Cardiac muscle cell (in vitro differentiated cells and primary cell): ENCODE measurements around the gene ASCC1. TPM values are rescaled to one million over a fixed set of nuclear protein-coding genes. Genes with fewer than 3 reads are reported as not detected.

ENCODE experiments used
- DNase-seq, 2 donors: peaks; one replicate each; pipeline versions ENCODE4 v3.0.0 to v3.0.0-alpha.2; 2010 to 2017; ENCODE audit warnings: low read depth in 1 of 2, low spot score in 1 of 2
- H3K27ac ChIP-seq: fragments of 200-600 bp; sonication (generic); 2 replicates; pipeline ENCODE4 v1.5.1; 2016
- H3K27me3 ChIP-seq: fragments of 200-600 bp; sonication (generic); 2 replicates; pipeline ENCODE4 v1.6.0; 2016; ENCODE audit warnings: control low read depth
- H3K36me3 ChIP-seq: fragments of 200-600 bp; sonication (generic); 2 replicates; pipeline ENCODE4 v1.5.1; 2016; ENCODE audit warnings: control low read depth
- H3K4me1 ChIP-seq: fragments of 200-600 bp; sonication (generic); 2 replicates; pipeline ENCODE4 v1.8.1; 2017; ENCODE audit warnings: low read depth, mild to moderate bottlenecking, mixed run types
- H3K4me3 ChIP-seq: fragments of 200-600 bp; sonication (generic); 2 replicates; pipeline ENCODE4 v1.5.1; 2016; ENCODE audit warnings: mild to moderate bottlenecking
- H3K9me3 ChIP-seq: fragments of 200-600 bp; sonication (generic); 2 replicates; pipeline ENCODE4 v1.5.1; 2017; ENCODE audit warnings: low read depth, mild to moderate bottlenecking, control low read depth
- polyA plus RNA-seq: library from polyadenylated mRNA; unstranded; fragments of >200 nt; fragmentation: Nextera tagmentation; extraction: Ambion mirVana; gene quantifications from 2 replicates; pipeline ENCODE4 v1.2.1, GENCODE V29; 2016
- total RNA-seq: library from RNA; depleted of rRNA; stranded (reverse); fragments of >200 nt; gene quantifications from 2 replicates; pipeline ENCODE4 v1.2.3, GENCODE V29; 2016
- TF ChIP-seq, protein P1 (sequence below): IDR thresholded peaks from 2 replicates; pipeline ENCODE4 v1.5.1; 2012; ENCODE audit warnings: low read depth, mild to moderate bottlenecking, low read length

The ASCC1 gene
- total and polyA plus RNA-seq, 2 experiments from 2014 or later: 41.3 to 58.4 TPM

DNA sequence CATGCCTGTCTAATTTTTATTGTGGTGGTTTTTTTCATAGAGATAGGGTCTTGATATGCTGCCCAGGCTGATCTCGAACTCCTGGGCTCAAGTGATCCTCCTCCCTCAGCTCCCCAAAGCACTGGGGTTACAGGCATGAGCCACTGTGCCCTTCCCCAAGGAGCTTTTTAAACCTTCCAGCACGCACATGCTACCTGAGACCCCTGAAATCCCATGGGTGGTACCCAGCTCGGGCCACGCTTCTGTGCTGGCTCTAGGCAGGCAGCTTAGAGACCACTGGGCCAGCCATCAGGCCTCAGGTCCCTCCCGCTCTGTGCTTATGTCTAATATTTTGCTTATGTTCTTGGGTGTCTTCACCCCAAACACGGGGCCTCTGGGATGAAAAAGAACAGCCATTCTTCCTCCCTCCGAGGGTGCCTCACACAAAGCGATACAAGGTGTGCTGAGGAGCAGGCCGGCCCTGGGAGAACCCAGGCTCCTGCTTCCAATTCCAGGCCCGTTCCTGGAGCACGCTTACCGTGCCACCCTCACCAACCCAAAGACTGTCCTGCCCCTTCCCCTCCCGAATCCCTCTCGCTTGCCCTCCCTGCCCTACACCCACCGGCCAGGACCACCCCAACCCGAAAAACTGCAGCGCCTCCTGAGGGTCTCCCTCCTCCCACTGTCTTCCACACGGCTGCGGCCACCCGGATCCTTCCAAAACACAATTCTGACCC, 138.6 kb downstream of the ASCC1 start:
- Histone ChIP-seq H3K9me3 (no peaks in the 10 kb centered on the region), H3K27me3 (no peaks in the 10 kb centered on the region), H3K4me3 (no peak overlapping the region), H3K4me1 (peaks cover 9% of the 10 kb centered on the region), H3K36me3 (no peaks in the 10 kb centered on the region), H3K27ac (no peak overlapping the region)
- TF ChIP-seq, protein P1, sequence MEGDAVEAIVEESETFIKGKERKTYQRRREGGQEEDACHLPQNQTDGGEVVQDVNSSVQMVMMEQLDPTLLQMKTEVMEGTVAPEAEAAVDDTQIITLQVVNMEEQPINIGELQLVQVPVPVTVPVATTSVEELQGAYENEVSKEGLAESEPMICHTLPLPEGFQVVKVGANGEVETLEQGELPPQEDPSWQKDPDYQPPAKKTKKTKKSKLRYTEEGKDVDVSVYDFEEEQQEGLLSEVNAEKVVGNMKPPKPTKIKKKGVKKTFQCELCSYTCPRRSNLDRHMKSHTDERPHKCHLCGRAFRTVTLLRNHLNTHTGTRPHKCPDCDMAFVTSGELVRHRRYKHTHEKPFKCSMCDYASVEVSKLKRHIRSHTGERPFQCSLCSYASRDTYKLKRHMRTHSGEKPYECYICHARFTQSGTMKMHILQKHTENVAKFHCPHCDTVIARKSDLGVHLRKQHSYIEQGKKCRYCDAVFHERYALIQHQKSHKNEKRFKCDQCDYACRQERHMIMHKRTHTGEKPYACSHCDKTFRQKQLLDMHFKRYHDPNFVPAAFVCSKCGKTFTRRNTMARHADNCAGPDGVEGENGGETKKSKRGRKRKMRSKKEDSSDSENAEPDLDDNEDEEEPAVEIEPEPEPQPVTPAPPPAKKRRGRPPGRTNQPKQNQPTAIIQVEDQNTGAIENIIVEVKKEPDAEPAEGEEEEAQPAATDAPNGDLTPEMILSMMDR: no peak
- no peak for DNase-seq

DNA sequence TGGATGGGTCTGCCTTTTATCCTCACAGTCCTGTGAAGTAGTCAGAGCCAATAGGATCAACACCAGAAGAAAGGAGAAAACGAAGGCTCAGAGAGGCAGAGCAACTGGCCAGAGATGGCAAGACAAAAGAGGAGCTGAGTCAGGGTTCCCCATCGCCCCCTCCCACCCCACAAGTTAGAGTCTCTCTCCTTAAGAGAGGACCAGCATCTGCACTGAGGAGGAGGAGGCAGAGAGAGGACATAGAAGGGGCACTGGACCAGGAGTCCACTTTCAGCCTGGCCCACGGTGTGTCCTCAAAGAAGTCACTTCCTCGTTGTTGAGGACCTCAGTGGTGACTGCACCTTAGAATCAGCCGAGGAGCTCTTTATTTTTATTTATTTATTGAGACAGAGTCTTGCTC, 139.3 kb downstream of the ASCC1 start:
- no peaks in the 10 kb centered on the region for H3K36me3 ChIP-seq
- no peaks in the 10 kb centered on the region for H3K27me3 ChIP-seq
- no peak for DNase-seq
- peaks cover 9% of the 10 kb centered on the region for H3K4me1 ChIP-seq
- H3K9me3 ChIP-seq: no peaks in the 10 kb centered on the region
- H3K27ac ChIP-seq: no peak overlapping the region
- H3K4me3 ChIP-seq: no peak overlapping the region
- TF ChIP-seq, protein P1: no peak

DNA sequence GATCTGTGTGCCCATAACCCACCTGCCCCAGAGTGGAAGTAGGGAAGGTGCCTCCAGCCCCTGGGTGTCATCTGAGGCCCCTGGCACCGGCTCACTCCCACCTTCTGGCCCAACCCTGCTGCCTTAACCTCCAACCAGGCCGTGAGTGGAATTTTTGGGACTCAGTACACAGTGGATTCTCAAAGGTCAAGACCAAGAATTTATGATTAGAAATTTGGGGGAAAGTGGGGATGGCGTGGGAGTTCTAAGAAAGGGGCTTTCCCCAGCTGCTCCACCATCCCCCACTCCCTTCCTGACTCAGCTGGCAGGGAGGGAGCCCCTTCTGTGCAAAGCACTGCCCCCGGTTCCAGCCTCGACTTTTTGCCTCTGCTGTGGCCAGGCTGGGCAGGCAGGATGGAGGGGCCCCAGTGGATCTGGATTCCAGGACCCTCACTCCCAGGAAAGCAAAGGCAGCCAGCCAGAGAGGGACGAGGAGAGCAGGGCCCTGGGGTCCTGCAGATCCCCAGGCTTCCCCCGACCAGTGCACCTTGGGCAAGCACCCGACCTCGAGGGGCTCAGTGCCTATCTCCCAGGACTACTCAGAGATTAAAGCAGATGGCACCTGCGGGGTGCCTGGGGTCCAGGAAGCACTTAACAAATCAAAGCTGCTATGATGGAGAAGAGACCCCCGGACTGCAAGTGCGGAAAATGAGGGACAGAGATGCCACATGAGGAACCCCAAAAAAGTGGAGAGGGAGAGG, 140.5 kb downstream of the ASCC1 start:
- H3K27ac ChIP-seq: no peak overlapping the region
- no peak overlapping the region for H3K4me3 ChIP-seq
- peaks cover 9% of the 10 kb centered on the region for H3K4me1 ChIP-seq
- no peaks in the 10 kb centered on the region for H3K36me3 ChIP-seq
- no peaks in the 10 kb centered on the region for H3K9me3 ChIP-seq
- TF ChIP-seq, protein P1: no peak
- DNase-seq: no peak
- H3K27me3 ChIP-seq: no peaks in the 10 kb centered on the region

DNA sequence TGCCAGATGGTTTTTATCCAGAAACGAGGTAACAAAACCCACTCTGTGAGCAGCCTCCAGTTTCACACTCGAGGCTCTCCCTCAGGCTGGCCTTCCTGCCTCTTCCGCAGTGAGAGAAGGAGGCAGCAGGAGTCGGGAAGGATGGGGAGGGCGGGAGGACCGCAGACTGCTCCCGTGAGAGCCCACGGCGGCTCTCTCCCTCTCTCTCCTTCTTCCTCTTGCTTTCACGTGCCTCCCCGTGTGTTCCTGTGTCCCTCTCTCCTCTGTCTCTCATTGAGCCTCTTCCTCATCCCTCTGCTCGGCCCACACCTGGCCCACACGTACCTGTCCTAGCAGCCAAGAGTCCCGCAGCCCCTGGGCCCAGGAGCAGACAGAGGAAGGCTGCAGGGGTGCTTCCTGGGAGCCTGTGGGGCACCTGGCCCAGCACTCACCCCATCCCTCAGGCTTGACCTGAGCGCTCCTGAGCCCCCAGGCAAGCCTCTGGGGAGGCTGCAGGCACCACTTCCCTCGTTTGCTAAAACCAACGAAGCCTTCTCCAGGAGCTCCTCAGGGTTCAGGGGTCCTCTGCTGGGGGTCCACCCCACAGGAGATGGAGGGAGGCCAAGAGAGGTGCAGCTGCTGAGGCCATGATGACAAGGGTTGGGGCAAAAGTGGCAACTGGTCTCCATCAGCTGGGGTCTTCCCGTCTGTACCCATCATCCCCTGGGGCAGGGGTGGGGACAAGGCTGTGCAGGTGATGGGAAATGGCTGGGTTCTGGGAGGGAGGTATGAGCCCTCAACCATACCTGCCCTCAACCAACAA, 141.3 kb downstream of the ASCC1 start:
- TF ChIP-seq, protein P1: no peak
- no peak overlapping the region for H3K27ac ChIP-seq
- no peak for DNase-seq
- H3K4me1 ChIP-seq: peaks cover 9% of the 10 kb centered on the region
- no peak overlapping the region for H3K4me3 ChIP-seq
- no peaks in the 10 kb centered on the region for H3K27me3 ChIP-seq
- H3K36me3 ChIP-seq: no peaks in the 10 kb centered on the region
- H3K9me3 ChIP-seq: no peaks in the 10 kb centered on the region

DNA sequence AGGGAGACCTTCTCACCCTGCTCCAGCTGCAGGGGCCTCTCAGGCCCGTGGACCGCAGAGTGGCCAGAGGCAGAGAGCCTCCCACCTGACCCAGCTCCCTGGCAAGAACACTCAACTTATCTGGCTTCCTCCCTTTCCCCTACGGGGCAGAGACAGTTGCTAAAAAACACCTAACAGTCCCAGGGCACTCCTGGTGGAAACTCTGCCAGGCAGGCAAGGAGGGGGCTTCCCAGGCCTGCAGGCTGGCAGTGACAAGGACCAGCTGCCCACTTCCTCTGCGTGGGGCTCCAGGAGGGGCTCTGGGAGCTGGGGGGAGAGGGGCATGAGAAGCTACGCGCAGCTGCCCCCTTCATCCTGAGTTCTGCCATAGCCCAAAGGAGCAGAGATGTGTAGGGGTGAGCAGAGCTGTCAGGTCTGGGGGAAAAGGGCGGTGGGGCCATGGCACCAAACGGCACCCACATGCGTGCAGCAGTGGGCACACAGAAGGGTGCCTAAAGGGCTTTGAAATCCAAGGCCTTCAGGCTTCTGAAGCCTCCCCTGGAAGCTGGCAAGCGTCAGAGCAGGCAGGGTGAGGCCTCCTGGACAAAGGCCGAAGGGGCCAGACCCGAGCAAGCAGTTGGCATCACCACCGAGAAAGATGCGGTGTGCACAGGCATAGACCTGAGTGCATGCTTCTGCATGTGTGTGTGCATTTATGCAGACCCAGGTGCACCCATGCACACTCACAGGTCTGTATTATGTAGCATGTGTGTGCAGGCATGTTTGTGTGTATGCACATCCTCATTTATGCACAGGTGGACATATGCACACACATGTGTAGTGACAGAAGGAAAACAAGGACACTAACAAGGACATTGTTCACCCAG, 142.1 kb downstream of the ASCC1 start:
- no peaks in the 10 kb centered on the region for H3K27me3 ChIP-seq
- no peak overlapping the region for H3K4me3 ChIP-seq
- H3K4me1 ChIP-seq: peaks cover 9% of the 10 kb centered on the region
- H3K27ac ChIP-seq: peak overlapping the region; percentile 1
- TF ChIP-seq, protein P1: no peak
- H3K36me3 ChIP-seq: no peaks in the 10 kb centered on the region
- H3K9me3 ChIP-seq: no peaks in the 10 kb centered on the region
- no peak for DNase-seq
